ENCODE measurements around the gene NEK7.
"Not testable (repeated sequence)": the region's sequence is repeated elsewhere in the genome, so short reads cannot be mapped to it uniquely, and the experiment has no call there.

Gene NEK7

DNA sequence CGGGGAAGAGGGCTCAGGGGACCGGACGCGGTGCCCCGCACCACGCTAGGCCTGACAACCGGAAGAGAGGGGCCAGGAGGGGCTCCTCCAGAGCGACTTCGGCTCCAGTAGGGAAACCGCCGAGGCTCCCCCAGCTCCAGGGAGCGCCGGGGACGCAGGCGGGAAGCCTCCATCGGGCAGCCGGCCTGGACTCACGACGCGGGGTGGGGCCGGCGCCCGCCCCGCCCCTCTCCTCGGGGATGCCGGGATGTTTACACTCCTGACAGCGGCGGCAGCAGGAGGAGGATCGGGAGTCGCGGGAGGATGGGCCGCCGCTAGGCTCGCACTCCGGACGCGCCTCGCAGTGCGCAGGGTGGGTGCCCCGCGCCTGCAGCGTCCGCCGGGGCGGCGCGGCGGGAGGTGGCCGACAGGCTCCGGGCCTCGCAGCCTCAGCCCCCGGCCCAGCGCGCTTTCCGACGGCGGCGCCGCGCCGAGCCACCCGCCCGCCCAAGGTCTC lies at the start of gene NEK7:
Gene NEK7 (plus strand): TSS at position 254 of the 496 bp plus-strand sequence. CDS start 75,583 bp downstream, outside the sequence.
- FAIRE-seq, result no peak

DNA sequence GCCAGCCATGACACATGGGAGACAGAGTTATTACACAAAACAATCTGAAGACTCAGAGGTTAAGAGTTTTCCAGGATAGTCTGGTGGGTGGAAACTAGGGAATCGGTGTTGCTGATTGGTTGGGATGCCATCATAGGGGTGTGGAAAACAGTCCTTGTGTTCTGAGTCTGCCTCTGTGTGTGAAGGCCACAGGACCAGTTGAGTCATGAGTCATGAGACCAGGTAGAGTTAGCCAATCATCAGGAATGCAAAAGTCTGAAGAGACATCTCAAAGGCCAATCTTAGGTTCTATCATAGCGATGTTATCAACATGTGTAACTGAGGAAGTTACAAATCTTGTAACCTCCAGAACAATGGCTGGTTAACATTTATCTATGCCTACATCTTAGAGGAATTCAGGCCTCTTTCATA lies 49.7 kb upstream of the NEK7 start:
- FAIRE-seq, result no peak

DNA sequence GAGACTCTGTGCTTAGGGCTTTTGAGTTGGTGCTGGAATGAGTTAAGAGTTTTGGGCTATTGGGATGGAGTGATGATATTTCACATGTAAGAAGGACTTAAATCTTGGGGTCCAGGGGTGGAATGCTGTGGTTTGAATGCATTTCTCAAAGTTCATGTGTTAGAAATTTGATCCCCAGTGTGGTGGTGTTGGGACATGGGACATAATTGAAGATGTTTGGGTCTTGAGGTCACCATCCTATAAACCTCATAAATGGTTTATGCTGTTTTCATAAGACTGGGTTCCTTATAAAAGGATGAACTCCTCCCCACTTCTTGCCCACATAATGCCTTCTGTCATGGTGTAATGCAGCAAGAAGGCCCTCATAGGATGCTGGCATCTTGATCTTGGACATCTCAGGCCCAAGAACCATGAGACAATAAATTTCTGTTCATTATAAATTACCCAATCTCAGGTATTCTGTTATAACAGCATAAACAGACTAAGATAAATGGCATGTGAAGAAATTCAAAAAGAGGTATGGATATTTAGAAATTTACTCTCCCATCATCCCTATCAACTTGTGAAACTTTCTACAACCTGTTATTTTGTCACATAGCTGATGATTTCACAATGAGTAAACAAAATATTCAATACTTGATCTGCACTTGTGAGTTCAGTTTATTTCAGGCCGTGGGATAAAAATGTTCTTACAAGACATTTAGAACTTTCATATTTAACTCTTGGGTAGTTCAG lies 48.0 kb upstream of the NEK7 start:
- no peak for FAIRE-seq

DNA sequence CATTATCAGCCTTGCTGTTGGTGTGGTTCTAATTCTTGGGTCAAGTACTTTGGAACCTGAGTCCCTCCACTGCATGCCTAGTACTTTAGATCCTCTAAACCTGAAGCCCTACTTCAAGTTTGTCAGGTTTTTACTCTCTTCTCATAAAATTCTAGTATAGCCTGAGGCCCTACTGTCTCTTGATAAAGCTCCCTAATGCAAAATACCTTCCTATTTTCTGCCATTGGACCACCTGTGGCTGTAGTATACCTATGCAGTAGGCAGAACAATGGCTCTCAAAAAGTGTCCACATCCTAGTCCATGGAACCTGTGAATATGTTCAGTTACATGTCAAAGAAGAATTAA lies 47.5 kb upstream of the NEK7 start:
- no peak for FAIRE-seq

DNA sequence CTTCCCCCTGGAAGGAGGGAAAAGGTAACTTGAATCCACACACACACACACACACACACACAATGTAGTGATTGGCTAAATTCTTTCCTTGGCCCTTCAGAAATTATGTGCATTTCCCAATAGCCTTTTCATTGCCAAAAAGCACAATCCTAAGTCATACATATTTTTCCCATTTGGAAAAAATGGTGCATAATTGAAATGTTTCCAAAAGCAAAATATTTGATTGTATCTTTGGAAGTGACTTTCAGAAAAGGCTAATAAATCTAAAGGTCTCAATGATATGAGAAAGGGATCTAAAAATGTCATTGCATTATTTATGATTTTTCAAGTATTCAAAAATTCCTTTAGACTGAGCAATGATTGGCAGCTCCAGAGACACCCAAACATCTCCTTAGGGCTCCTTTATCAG lies 43.5 kb upstream of the NEK7 start:
- FAIRE-seq, result no peak

DNA sequence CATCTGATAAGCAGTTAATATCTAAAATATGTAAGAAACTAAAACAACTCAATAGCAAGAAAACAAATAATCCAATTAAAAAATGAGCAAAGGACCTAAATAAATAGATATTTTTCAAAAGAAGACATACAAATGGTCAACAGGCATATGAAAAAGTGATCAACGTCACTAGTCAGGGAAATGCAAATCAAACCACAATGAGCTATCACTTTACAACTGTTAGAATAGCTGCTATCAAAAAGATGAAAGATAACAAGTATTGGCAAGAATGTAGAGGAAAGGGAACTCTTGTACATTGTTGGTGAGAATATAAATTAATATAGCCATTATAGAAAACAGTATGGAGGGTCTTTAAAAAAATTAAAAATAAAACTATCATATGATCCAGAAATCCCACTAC lies 40.7 kb upstream of the NEK7 start:
- no peak for FAIRE-seq

DNA sequence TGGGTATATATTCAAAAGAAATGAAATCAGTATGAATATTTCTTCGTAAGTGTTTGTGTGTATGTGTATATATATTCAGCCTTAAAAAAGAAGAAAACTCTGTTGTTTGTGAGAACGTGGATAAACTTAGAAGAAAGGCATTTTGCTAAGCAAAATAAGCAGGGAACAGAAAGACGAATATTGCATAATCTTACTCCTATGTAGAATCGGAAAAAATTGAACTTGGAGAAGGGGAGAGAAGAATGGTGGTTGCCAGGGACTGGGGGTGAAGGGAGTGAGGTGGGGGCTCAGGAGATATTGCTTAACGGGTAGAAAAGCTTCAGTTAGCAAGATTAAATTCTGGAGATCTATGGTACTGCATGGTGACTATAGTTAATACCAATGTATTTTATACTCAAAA lies 40.3 kb upstream of the NEK7 start:
- no peak for FAIRE-seq

DNA sequence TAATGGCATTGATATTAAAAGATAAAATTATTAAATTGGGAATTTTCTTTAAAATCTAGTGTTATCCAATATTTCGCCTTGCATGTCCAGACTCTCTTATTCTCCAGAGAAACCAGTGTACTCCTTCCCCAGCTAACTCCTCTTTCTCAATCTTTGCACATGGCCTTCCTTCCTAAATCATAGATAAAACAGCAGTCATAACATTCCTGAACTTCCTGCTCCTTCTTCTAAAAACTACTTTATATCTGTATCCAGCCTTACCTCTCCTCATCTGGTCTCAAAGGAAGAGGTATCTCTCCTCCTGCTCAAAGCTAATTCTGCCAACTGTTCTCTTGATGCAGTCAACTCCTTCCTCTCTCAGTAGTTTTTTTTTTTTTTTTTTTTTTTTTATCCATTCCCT lies 39.5 kb upstream of the NEK7 start:
- no peak for FAIRE-seq

DNA sequence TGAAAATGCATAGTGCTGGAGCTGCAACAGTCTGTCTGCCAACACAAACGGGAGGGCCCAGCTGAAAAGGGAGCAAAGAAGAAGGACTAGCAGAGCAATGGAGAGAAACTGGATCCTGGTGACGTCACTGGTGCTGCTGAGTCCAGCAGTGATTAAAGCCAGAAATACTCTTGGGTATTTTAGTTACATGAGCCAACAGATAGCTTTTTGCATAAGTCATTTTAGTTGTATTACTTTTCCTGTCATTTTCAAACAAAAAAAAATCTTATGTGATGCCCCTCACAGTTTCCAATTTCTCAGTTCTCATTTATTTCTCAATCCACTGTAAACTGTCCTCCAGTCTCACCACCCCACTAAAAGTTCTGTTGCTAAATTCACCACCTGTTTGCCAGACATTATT lies 38.7 kb upstream of the NEK7 start:
- FAIRE-seq, result no peak

DNA sequence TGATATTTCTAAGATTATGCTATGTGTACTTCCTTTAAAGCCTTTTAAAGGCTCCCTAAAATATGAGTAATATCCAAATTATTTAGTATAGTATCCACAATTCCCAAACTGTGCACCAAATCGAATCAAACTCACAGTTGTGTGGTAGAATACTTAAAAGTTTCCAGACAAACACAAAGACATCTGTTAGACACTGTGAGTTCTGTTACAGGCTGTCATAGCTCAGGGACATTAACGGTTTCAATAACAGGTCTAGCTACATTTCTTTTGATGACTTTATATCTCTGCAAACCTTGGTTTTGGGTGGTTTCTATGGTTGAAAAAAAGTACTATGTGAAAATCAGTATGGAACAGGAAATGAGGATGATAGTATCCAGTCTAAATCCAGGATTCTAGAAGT lies 36.9 kb upstream of the NEK7 start:
- FAIRE-seq, result no peak

DNA sequence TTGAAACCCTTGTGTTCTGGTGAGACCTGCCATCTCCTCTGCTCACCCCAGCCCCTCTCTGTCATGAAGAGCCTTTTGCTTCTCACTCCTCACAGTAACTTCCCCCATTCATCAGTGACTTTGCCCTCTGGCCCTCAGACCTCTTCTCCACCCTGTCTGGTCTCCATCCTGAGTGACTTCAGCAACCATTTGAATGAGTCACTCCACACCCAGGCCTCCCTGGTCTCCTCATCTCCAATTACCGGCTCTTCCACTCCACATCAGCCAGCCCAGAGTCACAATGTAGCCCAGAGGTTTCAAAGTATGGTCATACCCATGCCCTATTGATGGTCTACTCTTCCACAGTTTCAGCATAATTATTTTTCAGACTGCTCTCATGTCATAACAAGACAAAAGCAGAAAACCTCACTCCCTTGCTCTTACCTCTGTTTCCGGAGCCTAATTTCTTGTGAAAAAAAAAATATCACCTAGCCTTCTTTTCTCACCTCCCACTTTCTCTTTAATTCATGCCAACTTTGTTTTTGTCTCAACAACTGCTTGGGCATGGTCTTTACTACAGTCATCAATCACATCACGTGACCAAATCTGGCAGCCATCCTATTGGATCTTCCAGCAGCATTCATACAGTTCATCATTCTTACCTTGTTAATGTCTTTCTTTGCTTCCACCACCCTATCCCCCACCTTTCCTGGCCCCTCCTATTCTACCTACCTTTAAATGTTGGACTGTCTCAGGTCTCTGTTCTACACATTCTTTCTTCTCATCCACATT lies 35.6 kb upstream of the NEK7 start:
- FAIRE-seq, result no peak

DNA sequence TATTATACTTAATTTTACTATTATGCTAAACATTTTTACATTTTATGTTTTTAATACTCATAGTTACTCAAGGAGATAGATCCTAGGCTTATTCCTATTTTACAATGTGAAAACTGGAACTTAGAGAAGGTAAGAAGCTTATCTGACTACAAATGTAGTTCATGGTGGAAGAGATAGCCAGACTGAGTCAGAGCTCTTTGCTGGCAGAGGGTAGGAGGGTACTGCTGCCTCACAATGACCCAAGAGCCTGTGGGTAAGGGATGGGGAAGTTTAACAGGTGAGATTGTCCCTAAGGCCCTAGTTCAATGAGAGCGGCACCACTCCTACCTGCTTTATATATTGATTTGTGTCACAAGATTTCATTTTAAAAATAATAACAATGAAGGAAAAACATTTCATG lies 34.1 kb upstream of the NEK7 start:
- no peak for FAIRE-seq

DNA sequence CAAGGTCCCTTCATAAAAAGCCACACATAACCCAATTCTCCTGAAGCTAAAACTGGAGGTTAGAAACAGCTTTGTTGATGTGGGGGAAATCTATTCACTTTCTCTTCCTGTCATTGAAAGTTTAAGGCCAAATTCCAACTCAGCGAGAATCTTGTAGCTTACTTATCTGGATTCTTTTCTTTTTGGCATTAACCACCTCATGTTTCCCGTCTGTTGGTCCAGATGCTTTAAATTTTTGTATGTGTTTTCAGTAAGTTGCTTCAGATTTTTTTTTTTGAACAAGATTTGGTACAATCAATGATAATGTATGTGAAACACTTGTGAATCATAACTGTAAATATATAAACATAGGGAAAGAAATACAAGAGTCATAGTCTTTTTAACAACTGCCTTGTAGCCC lies 33.7 kb upstream of the NEK7 start:
- no peak for FAIRE-seq

DNA sequence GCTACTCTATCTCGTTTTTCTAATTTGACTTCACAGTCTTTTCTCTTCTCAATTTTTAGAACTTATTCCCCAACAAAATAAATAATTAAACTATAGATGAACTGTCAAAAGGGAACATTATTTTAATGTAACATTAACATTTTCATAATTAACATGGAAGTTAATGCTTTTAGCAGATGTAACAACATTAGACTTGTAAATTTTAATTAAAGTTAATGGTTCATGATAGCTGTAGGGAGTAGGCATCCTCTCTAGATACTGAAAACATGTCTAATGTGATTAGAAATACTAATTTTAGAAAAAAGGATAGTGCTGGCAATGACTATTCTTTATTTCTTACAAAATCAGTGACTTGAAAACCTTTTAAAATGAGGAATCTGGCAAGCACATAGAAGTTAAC lies 32.1 kb upstream of the NEK7 start:
- no peak for FAIRE-seq

DNA sequence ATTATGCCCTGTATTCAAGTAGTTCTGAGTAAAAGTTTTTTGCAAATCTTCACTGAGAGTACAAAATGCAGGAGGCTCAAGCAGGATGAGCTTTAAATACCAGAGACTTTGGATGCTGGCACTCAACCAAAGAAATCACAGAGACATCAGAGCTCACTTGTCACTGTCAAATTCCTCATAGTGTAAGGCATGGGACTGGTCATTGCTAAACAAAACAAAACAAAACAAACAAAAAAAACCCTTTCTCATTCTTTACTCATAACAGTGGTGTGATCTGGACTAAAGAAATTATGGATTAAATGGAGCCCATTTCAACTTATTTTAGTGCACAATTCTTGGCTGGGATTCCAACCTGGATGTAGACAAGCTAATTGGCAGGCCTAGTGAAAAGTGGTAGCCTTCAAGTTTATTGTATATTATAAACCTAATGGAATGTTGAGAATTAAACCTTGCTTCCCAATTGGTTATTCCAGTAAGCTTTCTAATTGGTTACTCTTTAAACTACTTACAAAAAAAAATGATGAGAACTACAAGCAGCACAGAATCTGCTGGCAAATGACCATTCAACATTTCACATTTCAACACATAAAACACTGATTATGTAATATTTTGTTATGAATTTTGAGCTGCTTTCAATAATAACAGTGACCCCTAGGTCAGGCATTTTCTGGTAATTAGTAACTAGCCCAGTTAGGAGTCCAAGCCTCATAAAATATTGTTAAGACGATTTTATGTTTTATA lies 30.6 kb upstream of the NEK7 start:
- FAIRE-seq, result no peak

DNA sequence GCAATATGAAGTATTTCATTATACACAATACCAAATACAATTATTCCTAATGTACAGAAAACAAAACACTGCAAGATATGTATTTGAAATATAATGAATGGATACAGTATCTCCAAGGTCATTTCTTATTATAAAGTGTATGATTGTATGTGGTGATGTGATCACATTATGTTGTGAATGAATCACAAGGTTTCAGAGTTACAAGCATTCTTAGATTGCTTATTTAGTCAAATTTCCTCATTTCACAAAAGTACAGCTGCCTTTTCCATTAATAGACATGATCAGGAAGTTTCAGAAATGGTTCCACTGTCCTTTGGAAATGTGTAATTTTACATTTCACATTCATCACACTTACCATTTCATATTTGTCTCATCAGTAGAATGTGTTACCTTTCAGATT lies 28.3 kb upstream of the NEK7 start:
- FAIRE-seq, result no peak

DNA sequence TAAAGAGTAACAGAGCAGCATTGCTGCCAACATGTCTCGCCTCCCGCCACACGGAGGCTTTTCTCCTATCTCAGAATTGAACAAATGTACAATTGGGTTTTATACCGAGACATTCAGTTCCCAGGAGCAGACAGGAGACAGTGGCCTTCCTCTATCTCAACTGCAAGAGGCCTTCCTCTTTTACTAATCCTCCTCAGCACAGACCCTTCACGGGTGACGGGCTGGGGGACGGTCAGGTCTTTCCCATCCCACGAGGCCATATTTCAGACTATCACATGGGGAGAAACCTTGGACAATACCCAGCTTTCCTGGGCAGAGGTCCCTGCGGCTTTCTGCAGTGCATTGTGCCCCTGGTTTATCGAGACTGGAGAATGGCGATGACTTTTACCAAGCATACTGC lies 26.7 kb upstream of the NEK7 start:
- not testable (repeated sequence) for FAIRE-seq

DNA sequence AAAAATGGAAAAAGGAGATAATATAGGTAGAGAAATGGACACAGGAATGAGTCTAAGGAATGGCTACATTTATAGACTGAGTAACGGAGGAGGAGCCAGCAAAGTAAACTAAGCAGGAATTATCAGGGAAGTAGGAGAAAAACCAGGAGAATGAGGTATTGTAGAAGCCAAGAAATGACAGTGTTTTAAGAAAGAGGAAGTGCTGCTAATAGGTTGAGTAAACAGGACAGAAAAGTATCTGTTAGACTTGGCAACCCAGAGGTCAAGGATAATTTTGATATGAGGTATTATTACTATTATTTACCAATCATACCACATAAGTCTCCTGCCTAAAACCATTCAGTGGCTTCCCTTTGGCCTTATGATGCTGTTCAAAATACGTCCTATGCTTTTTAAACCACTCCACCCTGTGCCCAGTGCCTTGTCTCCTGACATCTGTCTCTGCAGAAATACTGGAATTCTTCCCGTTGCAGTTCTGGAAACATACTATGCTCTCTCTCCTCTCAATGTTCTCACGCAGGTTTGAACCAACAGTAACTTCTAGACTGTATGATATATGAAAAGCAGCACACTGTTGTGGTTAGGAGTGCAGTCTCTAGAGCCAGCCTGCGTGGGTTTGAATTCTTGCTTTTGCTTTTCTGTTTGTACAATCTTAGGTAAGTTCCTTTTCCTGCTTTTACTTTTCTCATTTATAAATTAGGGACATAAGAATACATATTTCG lies 24.6 kb upstream of the NEK7 start:
- no peak for FAIRE-seq

DNA sequence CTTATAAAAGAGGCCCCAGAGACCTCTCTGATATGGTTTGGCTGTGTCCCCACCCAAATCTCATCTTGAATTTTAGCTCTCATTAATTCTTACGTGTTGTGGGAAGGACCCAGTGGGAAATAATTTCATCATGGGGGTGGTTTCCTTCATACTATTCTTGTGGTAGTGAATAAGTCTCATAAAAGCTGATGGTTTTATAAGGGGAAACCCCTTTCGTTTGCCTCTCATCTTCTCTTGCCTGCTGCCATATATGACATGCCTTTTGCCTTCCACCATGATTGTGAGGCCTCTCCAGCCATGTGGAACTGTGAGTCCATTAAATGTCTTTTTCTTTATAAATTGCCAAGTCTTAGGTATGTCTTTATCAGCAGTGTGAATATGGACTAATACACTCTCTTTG lies 22.5 kb upstream of the NEK7 start:
- FAIRE-seq, result no peak

DNA sequence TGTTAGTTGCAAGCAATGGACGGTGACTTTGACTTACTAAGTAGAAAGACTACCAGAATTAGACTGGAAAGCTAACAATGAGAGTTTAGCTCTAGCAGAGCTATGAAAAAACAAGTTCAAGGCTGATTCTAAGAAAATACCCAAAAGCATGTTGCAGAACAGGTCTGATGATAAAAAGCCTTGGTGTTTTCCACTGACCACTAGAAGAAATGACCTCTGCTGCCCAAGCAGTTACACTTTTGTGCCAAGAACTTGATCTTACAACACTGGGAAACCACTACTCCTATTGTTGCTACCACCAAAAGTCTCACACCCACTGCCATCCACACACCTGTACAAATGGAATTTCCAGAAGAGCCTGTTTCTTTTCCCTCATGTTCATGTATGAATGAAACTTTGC lies 21.4 kb upstream of the NEK7 start:
- FAIRE-seq, result no peak

DNA sequence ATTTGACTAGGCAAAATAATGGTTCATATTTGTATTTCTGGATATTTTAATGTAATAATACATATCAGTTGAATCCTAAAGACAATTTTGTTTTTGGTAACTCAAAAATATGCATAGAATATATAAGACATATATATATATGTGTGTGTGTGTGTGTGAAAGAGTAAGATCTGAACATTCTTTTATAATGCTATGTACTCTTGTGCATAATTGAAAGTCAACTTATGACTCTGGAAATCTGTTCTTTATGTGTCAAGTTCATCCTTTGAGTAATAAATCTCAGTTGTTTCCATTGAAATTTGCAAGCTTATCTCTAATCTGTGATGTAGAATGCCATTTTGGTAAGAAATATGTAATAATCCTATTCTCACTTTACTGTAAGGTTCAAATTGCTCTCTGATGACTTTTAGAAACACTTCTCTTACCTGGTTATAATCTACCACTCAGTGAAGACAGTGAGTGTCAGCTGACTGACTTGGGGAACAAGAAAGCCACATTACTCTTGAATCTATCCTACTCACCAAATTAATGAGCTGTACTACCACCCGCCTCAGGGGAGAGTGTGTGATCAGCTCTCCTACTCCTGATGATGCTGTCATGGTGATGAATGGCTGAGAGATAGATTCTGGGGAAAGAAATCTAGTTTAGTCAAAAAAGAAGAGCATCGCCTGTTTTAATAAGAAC lies 15.0 kb upstream of the NEK7 start:
- FAIRE-seq, result no peak

DNA sequence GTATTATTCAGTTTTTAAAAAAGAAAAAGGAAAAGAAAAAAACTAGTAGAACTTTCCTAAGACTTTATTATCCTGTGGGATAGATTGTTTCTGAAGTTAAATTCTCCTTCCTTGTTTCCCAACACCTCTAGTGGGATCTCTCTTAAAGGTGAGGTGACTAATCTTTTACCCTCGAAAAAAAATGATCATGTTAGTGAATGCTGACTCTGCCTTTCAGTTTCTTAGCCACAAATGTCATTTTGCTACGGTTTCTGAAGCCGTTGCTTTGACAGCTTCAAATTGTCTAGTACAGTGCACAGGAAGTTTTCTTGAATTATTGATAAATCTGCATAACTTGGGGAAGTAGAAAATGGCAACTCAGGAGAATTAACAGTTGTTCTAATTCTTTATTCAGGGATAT lies 13.0 kb upstream of the NEK7 start:
- FAIRE-seq, result no peak

DNA sequence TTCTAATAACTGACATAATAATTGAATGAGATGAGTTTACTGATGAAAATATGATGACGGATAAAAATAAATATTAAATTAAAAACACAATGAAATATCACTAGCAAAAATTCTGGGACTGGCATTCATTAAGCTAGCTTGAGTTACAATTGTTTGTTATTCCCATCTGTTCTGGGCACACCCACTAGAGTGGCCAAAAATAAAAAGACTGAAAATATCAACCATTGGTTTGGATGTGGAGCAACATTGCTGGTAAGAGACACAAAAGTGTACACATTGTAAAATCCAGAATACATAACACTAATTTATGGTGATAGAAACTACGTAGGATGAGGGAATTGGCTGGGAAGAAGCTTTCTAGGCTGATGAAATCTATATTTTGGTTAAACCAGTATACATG lies 9.6 kb upstream of the NEK7 start:
- FAIRE-seq, result no peak

All from A204.1 (cell line).